RWPE1 (cell line): ENCODE data around the gene AMD1.
"Not testable (repeated sequence)": the region's sequence is repeated elsewhere in the genome, so short reads cannot be mapped to it uniquely, and the experiment has no call there.

Experiments used
- CTCF ChIA-PET: fragments of 350-600 bp; sonication (Branson Sonifier 250); formaldehyde crosslinking; extraction: SDS; loops from one replicate; lab custom pipeline; 2021; lab: Yijun Ruan, JAX
- POLR2A ChIA-PET: fragments of 400-600 bp; formaldehyde crosslinking; extraction: SDS; loops from one replicate; lab custom pipeline; 2020; ENCODE audit warnings: antibody characterized with exemption; ENCODE audit not compliant: low non-redundant PET; lab: Yijun Ruan, JAX
- DNase-seq: peaks from one replicate; pipeline ENCODE4 v3.0.0; 2012; ENCODE audit warnings: low spot score
- H3K27ac ChIP-seq: fragments of 450-650 bp; 2 replicates; pipeline ENCODE4 v1.5.1; 2017
- CTCF ChIP-seq: fragments of 450-650 bp; conservative IDR thresholded peaks from 2 replicates; pipeline ENCODE4 v1.5.1; 2017; ENCODE audit warnings: low read depth, mild to moderate bottlenecking

Gene AMD1

GRCh38 chr6:110873981-110874879 is at the start of gene AMD1:
AMD1 (plus strand) TSS chr6:110874785; CDS start chr6:110875106, 321 bp downstream.
- ChIA-PET POLR2A (interaction anchor here (0.5 to 1.3 kb wide), 9 partner anchors 9 to 339 kb away, joined by 3 to 15 read pairs (median 3); partner anchors contain the start of gene CDK19), CTCF (interaction anchor here (0.5 to 0.8 kb wide), 5 partner anchors 14 to 78 kb away, joined by 3 to 8 read pairs (median 4); no protein-coding TSS in a partner anchor)
- peak; percentile 99 for DNase-seq
- H3K27ac ChIP-seq: peak within 1 kb of the TSS; percentile 92
- no peak for TF ChIP-seq CTCF

- H3K27ac ChIP-seq: no peak overlapping the region
- no peak for TF ChIP-seq CTCF
- ChIA-PET CTCF (interaction anchor here (0.6 to 0.7 kb wide), 2 partner anchors 236 to 298 kb away, joined by 3 to 5 read pairs; no protein-coding TSS in a partner anchor), POLR2A (interaction anchor here (0.6 kb wide), 1 partner anchor 118 kb away, joined by 7 read pairs; no protein-coding TSS in a partner anchor)
- no peak for DNase-seq
Measured at GRCh38 chr6:110826236-110827129, 48.1 kb upstream of the AMD1 start.

- no peak for TF ChIP-seq CTCF
- CTCF ChIA-PET: no interaction called here
- POLR2A ChIA-PET: interaction anchor here (0.7 kb wide), 1 partner anchor 33 kb away, joined by 3 read pairs; no protein-coding TSS in a partner anchor
- DNase-seq: peak; percentile 25
- no peak overlapping the region for H3K27ac ChIP-seq
Measured at GRCh38 chr6:110828396-110828795, 46.2 kb upstream of the AMD1 start.

- no peak for DNase-seq
- ChIA-PET CTCF (no interaction called here), POLR2A (no interaction called here)
- no peak overlapping the region for H3K27ac ChIP-seq
- TF ChIP-seq CTCF: no peak
Measured at GRCh38 chr6:110831405-110831804, 43.2 kb upstream of the AMD1 start.

GRCh38 chr6:110833831-110834230 is 40.8 kb upstream of the AMD1 start:
- CTCF ChIA-PET: no interaction called here

GRCh38 chr6:110835751-110836150 is 38.8 kb upstream of the AMD1 start:
- POLR2A ChIA-PET, CTCF ChIA-PET, DNase-seq, H3K27ac ChIP-seq: not testable (repeated sequence)

More at GRCh38 chr6:110833831-110834230, 40.8 kb upstream of the AMD1 start:
- TF ChIP-seq CTCF: no peak
- H3K27ac ChIP-seq: no peak overlapping the region
- POLR2A ChIA-PET: no interaction called here
- DNase-seq: no peak
